Prostate gland (tissue), 2 donors: Measurements from ENCODE around the gene SLC22A3.

ENCODE experiments used
- POLR2A ChIP-seq: fragments of 450-650 bp; IDR thresholded peaks from one replicate; pipeline ENCODE4 v1.6.1; 2016; ENCODE audit warnings: antibody characterized with exemption, mild to moderate bottlenecking
- POLR2AphosphoS5 ChIP-seq: sonication (generic); formaldehyde crosslinking; IDR thresholded peaks from one replicate; pipeline ENCODE4 v1.6.1; 2017; ENCODE audit warnings: antibody characterized with exemption
- TF ChIP-seq, protein P1 (sequence below), 4 experiments: fragments of 200-600 bp in 2 of 4; fragments of 450-650 bp in 2 of 4; sonication (generic) in 2 of 4; IDR thresholded peaks; 1 replicate in 3 of 4; 2 replicates in 1 of 4; pipeline ENCODE4 v1.5.1; 2016 to 2019; ENCODE audit warnings: antibody characterized with exemption in 4 of 4, mild to moderate bottlenecking in 2 of 4, moderate library complexity in 2 of 4

DNA sequence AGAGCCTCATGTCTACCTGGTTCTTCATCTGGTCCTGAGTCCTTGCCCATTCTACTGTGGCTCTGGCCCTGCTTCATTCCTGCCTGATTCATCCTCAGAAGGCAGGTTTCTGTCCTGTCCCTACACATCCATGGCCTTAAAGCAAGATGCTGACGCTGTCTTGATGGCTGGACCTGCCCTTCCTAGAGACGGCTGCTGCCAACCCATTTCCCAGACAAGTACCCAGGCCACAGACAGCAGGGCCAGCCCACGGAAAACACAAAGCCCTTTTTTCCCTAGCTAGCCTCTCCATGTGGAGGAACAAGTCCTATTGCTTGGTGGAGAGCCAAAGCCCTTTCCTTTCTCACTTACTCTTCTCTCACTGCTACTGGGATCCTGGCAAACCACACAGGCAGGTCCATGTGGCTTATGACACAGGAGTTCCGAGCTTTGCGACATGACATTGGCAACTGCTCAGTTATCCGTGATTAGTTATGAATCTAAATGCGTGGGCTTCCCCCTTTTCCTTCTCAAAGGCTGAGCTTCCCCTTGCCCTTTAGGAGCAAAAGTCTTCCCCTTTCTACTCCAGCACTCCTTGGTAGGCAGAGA is 72.9 kb downstream of the SLC22A3 start:
- TF ChIP-seq POLR2A: no peak
- TF ChIP-seq, protein P1, sequence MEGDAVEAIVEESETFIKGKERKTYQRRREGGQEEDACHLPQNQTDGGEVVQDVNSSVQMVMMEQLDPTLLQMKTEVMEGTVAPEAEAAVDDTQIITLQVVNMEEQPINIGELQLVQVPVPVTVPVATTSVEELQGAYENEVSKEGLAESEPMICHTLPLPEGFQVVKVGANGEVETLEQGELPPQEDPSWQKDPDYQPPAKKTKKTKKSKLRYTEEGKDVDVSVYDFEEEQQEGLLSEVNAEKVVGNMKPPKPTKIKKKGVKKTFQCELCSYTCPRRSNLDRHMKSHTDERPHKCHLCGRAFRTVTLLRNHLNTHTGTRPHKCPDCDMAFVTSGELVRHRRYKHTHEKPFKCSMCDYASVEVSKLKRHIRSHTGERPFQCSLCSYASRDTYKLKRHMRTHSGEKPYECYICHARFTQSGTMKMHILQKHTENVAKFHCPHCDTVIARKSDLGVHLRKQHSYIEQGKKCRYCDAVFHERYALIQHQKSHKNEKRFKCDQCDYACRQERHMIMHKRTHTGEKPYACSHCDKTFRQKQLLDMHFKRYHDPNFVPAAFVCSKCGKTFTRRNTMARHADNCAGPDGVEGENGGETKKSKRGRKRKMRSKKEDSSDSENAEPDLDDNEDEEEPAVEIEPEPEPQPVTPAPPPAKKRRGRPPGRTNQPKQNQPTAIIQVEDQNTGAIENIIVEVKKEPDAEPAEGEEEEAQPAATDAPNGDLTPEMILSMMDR (IDR thresholded peaks at IDR 0.05): no peak
- no peak for TF ChIP-seq POLR2AphosphoS5
